Body of pancreas (tissue), 4 donors: ENCODE data around the gene DIS3L. TPM values are rescaled to one million over a fixed set of nuclear protein-coding genes. Genes with fewer than 3 reads are reported as not detected.

Experiments used
- ATAC-seq: fragments of 150-250 bp; one replicate; pipeline ENCODE4 v1.9.1; 2016
- DNase-seq, 4 donors: peaks; one replicate each; pipeline ENCODE4 v3.0.0-alpha.2; 2019
- H3K27ac ChIP-seq, 4 donors: fragments of 200-600 bp; sonication (generic); 1 replicate in 3 of 4; 2 replicates in 1 of 4; pipeline versions ENCODE4 v1.5.1 to v1.6.1; 2016 to 2019; ENCODE audit warnings: mild to moderate bottlenecking in 1 of 4, mixed read lengths in 1 of 4, moderate library complexity in 1 of 4
- H3K27me3 ChIP-seq, 2 donors: fragments of 200-600 bp; sonication (generic); one replicate each; pipeline ENCODE4 v1.6.0; 2016; ENCODE audit warnings: mild to moderate bottlenecking in 1 of 2
- H3K36me3 ChIP-seq, 2 donors: fragments of 200-600 bp; sonication (generic); replicated peaks in 1 of 2; 2 replicates each; pipeline ENCODE4 v1.5.1; 2016; ENCODE audit warnings: low read depth in 2 of 2; ENCODE audit not compliant: insufficient read depth in 1 of 2
- H3K4me1 ChIP-seq: fragments of 200-600 bp; sonication (generic); one replicate; pipeline ENCODE4 v1.6.0; 2016
- H3K4me3 ChIP-seq, 2 donors: fragments of 200-600 bp; sonication (generic); 1 replicate in 1 of 2; 2 replicates in 1 of 2; pipeline ENCODE4 v1.5.1; 2016 to 2019
- H3K9me3 ChIP-seq, 3 donors: fragments of 200-600 bp; sonication (generic); 1 replicate in 2 of 3; 2 replicates in 1 of 3; pipeline ENCODE4 v1.5.1; 2016
- POLR2A ChIP-seq, 3 donors: fragments of 450-650 bp; IDR thresholded peaks; one replicate each; pipeline ENCODE4 v1.6.1; 2016; ENCODE audit warnings: antibody characterized with exemption in 3 of 3, mild to moderate bottlenecking in 2 of 3
- WGBS, 2 donors: methylation state at CpG; one replicate each; pipeline ENCODE4 v1.1.5; 2017; 5-methylcytosine and 5-hydroxymethylcytosine counted together
- intact Hi-C: fragments of 100-400 bp; cut with DNase I; formaldehyde crosslinking; loops from one replicate; pipeline ENCODE4 v1.15.1; 2023
- total RNA-seq, 2 donors: library from RNA; depleted of rRNA; stranded (reverse); fragments of >200 nt; gene quantifications; one replicate each; pipeline ENCODE4 v1.1.0, GENCODE V29; 2016
- TF ChIP-seq, protein P1 (sequence below), 7 experiments: fragments of 450-650 bp in 4 of 7; fragments of 200-600 bp in 3 of 7; sonication (generic) in 3 of 7; IDR thresholded peaks; one replicate each; pipeline ENCODE4 v1.5.1; 2016 to 2019; ENCODE audit warnings: antibody characterized with exemption in 7 of 7

The DIS3L gene
- total RNA-seq, 2 donors from 2014 or later, result 17.5 to 17.9 TPM

DNA sequence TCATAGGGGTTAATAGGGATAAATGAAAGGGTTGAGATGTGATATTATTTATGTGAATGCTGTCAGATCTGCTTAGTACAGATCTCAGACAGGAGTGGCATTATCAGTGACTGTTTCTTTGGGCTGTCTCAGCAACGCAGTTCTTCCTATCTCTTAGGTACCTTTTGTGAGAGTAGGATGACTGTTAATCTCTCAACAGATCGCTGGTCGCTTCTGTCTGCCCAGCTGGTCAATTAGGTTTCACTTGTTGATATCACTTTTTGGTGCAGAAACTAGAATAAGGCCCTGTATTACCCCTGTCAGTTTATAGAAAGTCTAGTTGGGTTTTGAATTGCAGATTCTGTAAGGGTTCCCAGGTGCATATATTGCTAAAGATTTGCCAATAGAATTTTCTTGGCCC is 16.5 kb downstream of the DIS3L start:
- H3K36me3 ChIP-seq, result peaks cover 0 to 23% of the 10 kb centered on the region in 2 donors
- WGBS, 2 donors, result 82 to 94% methylated on average over 3 of the region's 3 CpGs
- no peaks in the 10 kb centered on the region for H3K4me1 ChIP-seq
- TF ChIP-seq, protein P1, sequence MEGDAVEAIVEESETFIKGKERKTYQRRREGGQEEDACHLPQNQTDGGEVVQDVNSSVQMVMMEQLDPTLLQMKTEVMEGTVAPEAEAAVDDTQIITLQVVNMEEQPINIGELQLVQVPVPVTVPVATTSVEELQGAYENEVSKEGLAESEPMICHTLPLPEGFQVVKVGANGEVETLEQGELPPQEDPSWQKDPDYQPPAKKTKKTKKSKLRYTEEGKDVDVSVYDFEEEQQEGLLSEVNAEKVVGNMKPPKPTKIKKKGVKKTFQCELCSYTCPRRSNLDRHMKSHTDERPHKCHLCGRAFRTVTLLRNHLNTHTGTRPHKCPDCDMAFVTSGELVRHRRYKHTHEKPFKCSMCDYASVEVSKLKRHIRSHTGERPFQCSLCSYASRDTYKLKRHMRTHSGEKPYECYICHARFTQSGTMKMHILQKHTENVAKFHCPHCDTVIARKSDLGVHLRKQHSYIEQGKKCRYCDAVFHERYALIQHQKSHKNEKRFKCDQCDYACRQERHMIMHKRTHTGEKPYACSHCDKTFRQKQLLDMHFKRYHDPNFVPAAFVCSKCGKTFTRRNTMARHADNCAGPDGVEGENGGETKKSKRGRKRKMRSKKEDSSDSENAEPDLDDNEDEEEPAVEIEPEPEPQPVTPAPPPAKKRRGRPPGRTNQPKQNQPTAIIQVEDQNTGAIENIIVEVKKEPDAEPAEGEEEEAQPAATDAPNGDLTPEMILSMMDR (IDR thresholded peaks at IDR 0.05), result no peak
- ATAC-seq (no peak), DNase-seq (no peak)
- intact Hi-C loops, result no loop called here
- H3K4me3 ChIP-seq, result no peak overlapping the region
- H3K27me3 ChIP-seq, result no peaks in the 10 kb centered on the region
- no peaks in the 10 kb centered on the region for H3K9me3 ChIP-seq
- H3K27ac ChIP-seq, result no peak overlapping the region

GRCh38 chr15:66310786-66311185 is 17.4 kb downstream of the DIS3L start:
- Histone ChIP-seq H3K36me3 (peaks cover 0 to 25% of the 10 kb centered on the region in 2 donors), H3K4me1 (no peaks in the 10 kb centered on the region), H3K9me3 (no peaks in the 10 kb centered on the region), H3K27ac (no peak overlapping the region), H3K27me3 (no peaks in the 10 kb centered on the region), H3K4me3 (no peak overlapping the region)
- 95 to 97% methylated on average over 2 of the region's 2 CpGs for WGBS, 2 donors
- TF ChIP-seq, protein P1 (IDR thresholded peaks at IDR 0.05), result no peak
- no peak for TF ChIP-seq POLR2A (IDR thresholded peaks at IDR 0.05)
- intact Hi-C loops, result no loop called here
- ATAC-seq, result no peak
- no peak for DNase-seq

- ATAC-seq (no peak), DNase-seq (no peak)
- no peak for TF ChIP-seq POLR2A (IDR thresholded peaks at IDR 0.05)
- TF ChIP-seq, protein P1 (IDR thresholded peaks at IDR 0.05), result no peak
- Histone ChIP-seq H3K36me3 (peaks cover 0 to 30% of the 10 kb centered on the region in 2 donors), H3K27ac (no peak overlapping the region), H3K4me3 (no peak overlapping the region), H3K9me3 (no peaks in the 10 kb centered on the region), H3K27me3 (no peaks in the 10 kb centered on the region), H3K4me1 (no peaks in the 10 kb centered on the region)
- WGBS, 2 donors, result 87 to 96% methylated on average over 2 of the region's 2 CpGs
- intact Hi-C loops, result no loop called here
Measured at GRCh38 chr15:66312144-66312543, 18.8 kb downstream of the DIS3L start.

DNA sequence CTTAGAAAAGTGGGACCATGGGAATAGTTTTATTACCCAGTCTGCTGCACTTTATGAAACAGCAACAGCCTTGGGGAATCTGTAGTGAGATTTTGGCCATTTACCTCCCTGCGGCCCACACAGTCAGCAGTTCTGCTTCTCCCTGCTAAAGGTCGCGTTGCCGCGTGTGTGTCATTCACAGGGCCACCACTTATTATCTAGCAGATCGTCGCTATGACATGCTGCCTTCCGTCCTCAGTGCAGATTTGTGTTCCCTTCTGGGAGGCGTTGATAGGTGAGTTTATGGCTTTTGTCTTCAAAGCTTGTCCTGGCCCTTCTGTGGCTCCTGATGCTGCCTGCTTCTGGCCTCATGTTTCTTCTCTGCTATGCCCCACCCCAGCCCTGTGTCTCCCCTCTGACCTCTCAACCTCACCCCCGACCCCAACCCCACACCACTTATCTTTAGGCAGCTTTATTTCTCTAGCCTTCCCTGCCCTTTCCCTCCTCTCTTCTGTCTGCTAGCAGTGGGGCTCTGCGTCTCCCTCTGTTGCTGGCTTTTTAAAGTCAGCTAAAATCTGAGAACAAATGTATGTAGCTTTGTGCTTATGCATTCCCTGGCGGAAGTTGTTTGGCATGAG is 30.1 kb downstream of the DIS3L start:
- ATAC-seq (no peak), DNase-seq (no peak)
- Histone ChIP-seq H3K9me3 (no peaks in the 10 kb centered on the region), H3K4me1 (no peaks in the 10 kb centered on the region), H3K27ac (no peak overlapping the region), H3K27me3 (no peaks in the 10 kb centered on the region), H3K4me3 (no peak overlapping the region), H3K36me3 (peaks cover 10 to 23% of the 10 kb centered on the region in 2 donors)
- TF ChIP-seq, protein P1 (IDR thresholded peaks at IDR 0.05), result no peak
- no peak for TF ChIP-seq POLR2A (IDR thresholded peaks at IDR 0.05)
- WGBS, 2 donors, result 83 to 86% methylated on average over 12 of the region's 12 CpGs
- intact Hi-C loops, result no loop called here

DNA sequence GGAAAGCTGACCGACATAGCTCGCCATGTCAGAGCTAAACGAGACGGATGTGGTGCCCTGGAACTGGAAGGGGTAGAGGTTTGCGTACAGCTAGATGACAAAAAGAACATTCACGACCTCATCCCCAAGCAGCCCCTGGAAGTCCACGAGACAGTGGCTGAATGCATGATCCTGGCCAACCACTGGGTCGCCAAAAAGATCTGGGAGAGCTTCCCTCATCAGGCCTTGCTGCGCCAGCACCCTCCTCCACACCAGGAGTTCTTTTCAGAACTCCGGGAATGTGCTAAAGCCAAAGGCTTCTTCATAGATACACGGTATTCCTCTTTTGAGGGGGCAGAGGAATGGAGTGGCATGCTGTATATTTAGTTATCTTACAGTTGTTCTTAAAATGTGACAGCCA is 32.7 kb downstream of the DIS3L start:
- no peak for ATAC-seq
- intact Hi-C loops, result no loop called here
- no peak for DNase-seq
- H3K4me3 ChIP-seq, result no peak overlapping the region
- H3K27me3 ChIP-seq, result no peaks in the 10 kb centered on the region
- WGBS, 2 donors, result 86 to 91% methylated on average over 11 of the region's 11 CpGs
- no peak for TF ChIP-seq POLR2A (IDR thresholded peaks at IDR 0.05)
- TF ChIP-seq, protein P1 (IDR thresholded peaks at IDR 0.05), result no peak
- no peaks in the 10 kb centered on the region for H3K4me1 ChIP-seq
- no peaks in the 10 kb centered on the region for H3K9me3 ChIP-seq
- peaks cover 16 to 27% of the 10 kb centered on the region in 2 donors for H3K36me3 ChIP-seq
- H3K27ac ChIP-seq, result no peak overlapping the region
